HTR-8/SVneo (cell line): ENCODE data around the gene WDR55.
A peak's percentile ranks its signal among the peaks of the same experiment; 100 is the strongest.
"Not testable (repeated sequence)": the region's sequence is repeated elsewhere in the genome, so short reads cannot be mapped to it uniquely, and the experiment has no call there.

ENCODE experiments used
- DNase-seq: peaks from one replicate; pipeline ENCODE4 v3.0.0; 2011; ENCODE audit warnings: low spot score, mixed read lengths; ENCODE audit not compliant: insufficient read length
- FAIRE-seq: peaks from 2 replicates; lab custom pipeline; 2011; peaks lifted over from hg19 to GRCh38; lab: Jason Lieb, UNC

Gene WDR55

GRCh38 chr5:140664359-140665119 is at the start of gene WDR55:
TSS of gene WDR55 (plus strand) at chr5:140664904. CDS start at chr5:140664913, 9 bp downstream.
- no peak for FAIRE-seq
- DNase-seq, result peak; percentile 96

GRCh38 chr5:140622301-140622700 is 42.4 kb upstream of the WDR55 start:
- FAIRE-seq (no peak), DNase-seq (no peak)

- not testable (repeated sequence) for FAIRE-seq, DNase-seq
Measured at GRCh38 chr5:140623061-140623460, 41.6 kb upstream of the WDR55 start.

- DNase-seq, FAIRE-seq: not testable (repeated sequence)
Measured at GRCh38 chr5:140624886-140625285, 39.8 kb upstream of the WDR55 start.

- DNase-seq (no peak), FAIRE-seq (no peak)
Measured at GRCh38 chr5:140627972-140628371, 36.7 kb upstream of the WDR55 start.

GRCh38 chr5:140628711-140629110 is 36.0 kb upstream of the WDR55 start:
- no peak for DNase-seq
- FAIRE-seq, result no peak

GRCh38 chr5:140630292-140631035 is 34.2 kb upstream of the WDR55 start:
- DNase-seq, result no peak
- no peak for FAIRE-seq

GRCh38 chr5:140631036-140631417 is 33.7 kb upstream of the WDR55 start:
- FAIRE-seq (no peak), DNase-seq (no peak)

- DNase-seq (no peak), FAIRE-seq (no peak)
Measured at GRCh38 chr5:140631831-140632365, 32.8 kb upstream of the WDR55 start.

- no peak for FAIRE-seq
- DNase-seq, result no peak
Measured at GRCh38 chr5:140632366-140633020, 32.2 kb upstream of the WDR55 start.

- no peak for FAIRE-seq
Measured at GRCh38 chr5:140633021-140633471, 31.7 kb upstream of the WDR55 start, which contains the start of gene CD14. TSS of gene CD14 (minus strand) at chr5:140633175. CDS start at chr5:140633071, 104 bp downstream.

GRCh38 chr5:140633501-140633900 is 31.2 kb upstream of the WDR55 start:
- no peak for FAIRE-seq
- no peak for DNase-seq

More at GRCh38 chr5:140633021-140633471, 31.7 kb upstream of the WDR55 start, which contains the start of gene CD14:
- peak; percentile 79 for DNase-seq

GRCh38 chr5:140634103-140634502 is 30.6 kb upstream of the WDR55 start:
- DNase-seq (no peak), FAIRE-seq (no peak)

GRCh38 chr5:140635291-140636257 is 29.1 kb upstream of the WDR55 start:
- FAIRE-seq, result no peak
- no peak for DNase-seq

GRCh38 chr5:140637371-140638100 is 27.2 kb upstream of the WDR55 start:
- FAIRE-seq (no peak), DNase-seq (no peak)

- FAIRE-seq, DNase-seq: not testable (repeated sequence)
Measured at GRCh38 chr5:140638898-140639147, 25.9 kb upstream of the WDR55 start.

GRCh38 chr5:140639148-140639981 is 25.3 kb upstream of the WDR55 start, which contains the start of gene TMCO6:
TSS of gene TMCO6 (plus strand) at chr5:140639451. CDS start at chr5:140639528, 77 bp downstream.
- FAIRE-seq (peak; percentile 97), DNase-seq (peak; percentile 96)

GRCh38 chr5:140641716-140642115 is 23.0 kb upstream of the WDR55 start:
- FAIRE-seq, result no peak

More at GRCh38 chr5:140641716-140642115, 23.0 kb upstream of the WDR55 start:
- no peak for DNase-seq
